ENCODE results near the gene GRAMD1A.

DNA sequence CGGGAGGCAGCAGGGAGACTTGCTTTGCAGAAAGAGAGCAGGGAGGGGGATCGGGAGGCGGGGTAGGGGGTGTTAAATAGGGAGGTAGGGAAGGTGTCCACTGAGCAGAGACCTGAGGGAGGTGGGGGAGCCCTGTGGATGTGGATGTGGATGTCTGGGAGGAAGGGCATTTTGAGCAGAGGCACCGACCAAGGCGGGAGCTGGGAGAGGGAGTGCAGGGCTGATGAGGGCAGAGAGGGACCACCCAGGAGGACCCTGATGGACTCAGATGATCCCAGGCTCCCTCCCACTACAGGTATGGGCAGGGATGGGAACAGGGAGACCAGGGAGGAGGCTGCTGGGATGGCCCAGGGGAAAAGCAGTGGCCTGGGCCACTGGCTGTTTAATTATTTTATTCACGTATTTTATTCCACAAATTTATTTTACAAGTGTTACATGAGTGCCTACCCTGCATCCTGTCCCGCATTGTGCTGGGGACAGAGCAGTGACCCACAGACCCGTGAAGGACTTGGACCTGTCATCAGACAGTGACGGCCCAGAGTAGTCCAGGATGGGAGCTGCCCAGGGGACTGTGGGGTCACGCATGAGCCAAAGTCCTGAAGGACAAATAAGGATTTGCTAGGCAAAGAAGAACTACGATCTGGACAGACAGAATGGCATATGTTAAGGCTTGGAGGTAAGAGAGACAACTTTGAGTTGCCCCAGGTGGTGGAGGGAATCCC lies 5.3 kb downstream of the GRAMD1A start:
- TF ChIP-seq CTCF (IDR thresholded peaks at IDR 0.05; ENCODE audit: low read depth, low read length, poor library complexity, severe bottlenecking) (no peak), EZH2phosphoT487 (IDR thresholded peaks at IDR 0.05; ENCODE audit: borderline replicate concordance, low read length) (no peak)
